GM12801 (cell line): ENCODE data around the gene CWC22.

ENCODE experiments used
- TF ChIP-seq, protein P1 (sequence below): IDR thresholded peaks from one replicate; pipeline ENCODE4 v1.5.1; 2011; ENCODE audit warnings: control low read depth; ENCODE audit not compliant: insufficient read length; ENCODE audit errors: extremely low read depth

The CWC22 gene

DNA sequence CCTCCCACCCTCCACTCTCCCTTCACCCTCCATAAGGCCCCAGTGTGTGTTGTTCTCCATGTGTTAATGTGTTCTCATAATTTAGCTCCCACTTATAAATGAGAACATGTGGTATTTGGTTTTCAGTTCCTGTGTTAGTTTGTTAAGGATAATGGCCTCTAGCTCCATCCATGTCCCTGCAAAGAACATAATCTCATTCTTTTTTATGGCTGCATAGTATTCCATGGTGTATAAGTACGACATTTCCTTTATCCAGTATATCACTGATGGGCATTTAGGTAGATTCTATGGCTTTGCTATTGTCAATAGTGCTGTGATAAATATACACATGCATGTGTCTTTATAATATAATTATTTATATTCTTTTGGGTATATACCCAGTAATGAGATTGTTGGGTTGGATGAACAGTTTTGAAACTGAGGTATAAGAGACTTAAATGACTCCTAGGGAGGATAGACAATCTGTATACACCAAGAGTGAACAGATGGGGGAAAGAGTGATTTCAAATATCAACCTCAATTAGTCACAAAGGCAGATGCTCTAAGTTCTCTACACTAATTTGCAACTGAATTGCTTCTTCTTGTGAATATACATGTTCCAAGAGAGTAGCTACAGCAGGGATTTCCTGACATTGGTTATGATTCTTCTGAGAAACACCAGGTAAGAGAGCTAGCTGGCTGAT is 23.7 kb downstream of the CWC22 start:
- TF ChIP-seq, protein P1, sequence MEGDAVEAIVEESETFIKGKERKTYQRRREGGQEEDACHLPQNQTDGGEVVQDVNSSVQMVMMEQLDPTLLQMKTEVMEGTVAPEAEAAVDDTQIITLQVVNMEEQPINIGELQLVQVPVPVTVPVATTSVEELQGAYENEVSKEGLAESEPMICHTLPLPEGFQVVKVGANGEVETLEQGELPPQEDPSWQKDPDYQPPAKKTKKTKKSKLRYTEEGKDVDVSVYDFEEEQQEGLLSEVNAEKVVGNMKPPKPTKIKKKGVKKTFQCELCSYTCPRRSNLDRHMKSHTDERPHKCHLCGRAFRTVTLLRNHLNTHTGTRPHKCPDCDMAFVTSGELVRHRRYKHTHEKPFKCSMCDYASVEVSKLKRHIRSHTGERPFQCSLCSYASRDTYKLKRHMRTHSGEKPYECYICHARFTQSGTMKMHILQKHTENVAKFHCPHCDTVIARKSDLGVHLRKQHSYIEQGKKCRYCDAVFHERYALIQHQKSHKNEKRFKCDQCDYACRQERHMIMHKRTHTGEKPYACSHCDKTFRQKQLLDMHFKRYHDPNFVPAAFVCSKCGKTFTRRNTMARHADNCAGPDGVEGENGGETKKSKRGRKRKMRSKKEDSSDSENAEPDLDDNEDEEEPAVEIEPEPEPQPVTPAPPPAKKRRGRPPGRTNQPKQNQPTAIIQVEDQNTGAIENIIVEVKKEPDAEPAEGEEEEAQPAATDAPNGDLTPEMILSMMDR, result no peak

DNA sequence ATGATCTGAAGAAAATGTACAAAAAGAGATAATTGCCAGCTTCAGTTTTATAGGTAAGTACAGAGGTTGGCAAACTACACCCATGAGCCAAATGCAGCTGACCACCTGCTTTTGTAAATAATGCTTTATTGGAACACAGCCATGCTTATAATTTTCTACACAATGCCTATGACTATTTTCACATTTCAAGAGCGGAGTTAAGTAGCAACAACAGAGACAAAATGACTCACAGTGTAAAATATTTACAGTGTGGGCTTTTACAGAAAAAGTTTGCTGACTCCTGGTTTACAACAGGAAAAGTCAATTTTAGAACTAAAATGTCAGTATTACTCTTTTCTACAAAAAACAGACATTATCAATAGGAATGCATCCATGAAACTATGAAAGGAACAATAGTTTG is 26.0 kb downstream of the CWC22 start:
- TF ChIP-seq, protein P1, result no peak

DNA sequence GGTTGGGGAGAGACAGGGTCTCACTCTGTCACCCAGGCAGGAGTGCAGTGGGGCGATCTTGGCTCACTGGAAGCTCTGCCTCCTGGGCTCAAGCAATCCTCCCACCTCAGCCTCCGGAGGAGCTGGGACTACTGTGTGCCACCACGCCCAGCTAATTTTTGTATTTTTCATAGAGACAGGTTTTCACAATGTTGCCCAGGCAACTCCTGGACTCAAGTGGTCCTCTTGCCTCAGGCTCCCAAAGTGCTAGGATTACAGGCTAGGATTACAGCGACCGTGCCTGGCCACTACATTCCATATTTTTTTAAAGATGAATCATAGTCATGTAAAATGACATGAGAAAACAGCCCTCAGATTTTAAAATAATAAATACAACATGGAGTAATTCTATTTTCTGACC is 32.3 kb downstream of the CWC22 start:
- TF ChIP-seq, protein P1, result no peak

DNA sequence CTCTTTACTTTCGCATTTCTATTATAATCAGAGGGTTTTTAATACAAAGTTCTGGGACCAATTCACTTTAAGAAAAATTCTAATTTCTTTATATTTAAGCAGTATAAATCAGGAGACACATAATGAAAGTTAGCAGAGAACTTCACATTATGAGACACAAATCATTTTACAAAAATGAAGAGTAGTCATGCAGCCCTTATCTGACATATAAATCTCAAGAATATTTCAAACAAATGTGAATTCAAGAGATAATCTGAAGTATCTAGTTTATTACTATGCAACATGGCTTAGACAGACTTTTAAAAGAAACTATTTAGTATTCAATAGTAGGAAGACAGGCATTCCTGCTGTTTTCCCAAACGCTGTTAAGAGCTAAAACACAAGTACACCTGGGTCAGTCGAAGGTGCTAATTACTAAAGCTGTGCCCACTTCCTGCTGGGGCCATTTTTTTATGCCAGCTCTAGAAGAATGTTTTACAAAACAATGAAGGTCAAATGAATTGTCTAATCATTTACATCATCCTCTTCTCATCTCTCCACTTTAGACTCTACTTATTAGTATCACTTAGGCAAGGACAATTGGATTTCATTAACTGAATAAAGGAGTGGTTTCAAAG is 40.2 kb downstream of the CWC22 start:
- TF ChIP-seq, protein P1, result no peak

DNA sequence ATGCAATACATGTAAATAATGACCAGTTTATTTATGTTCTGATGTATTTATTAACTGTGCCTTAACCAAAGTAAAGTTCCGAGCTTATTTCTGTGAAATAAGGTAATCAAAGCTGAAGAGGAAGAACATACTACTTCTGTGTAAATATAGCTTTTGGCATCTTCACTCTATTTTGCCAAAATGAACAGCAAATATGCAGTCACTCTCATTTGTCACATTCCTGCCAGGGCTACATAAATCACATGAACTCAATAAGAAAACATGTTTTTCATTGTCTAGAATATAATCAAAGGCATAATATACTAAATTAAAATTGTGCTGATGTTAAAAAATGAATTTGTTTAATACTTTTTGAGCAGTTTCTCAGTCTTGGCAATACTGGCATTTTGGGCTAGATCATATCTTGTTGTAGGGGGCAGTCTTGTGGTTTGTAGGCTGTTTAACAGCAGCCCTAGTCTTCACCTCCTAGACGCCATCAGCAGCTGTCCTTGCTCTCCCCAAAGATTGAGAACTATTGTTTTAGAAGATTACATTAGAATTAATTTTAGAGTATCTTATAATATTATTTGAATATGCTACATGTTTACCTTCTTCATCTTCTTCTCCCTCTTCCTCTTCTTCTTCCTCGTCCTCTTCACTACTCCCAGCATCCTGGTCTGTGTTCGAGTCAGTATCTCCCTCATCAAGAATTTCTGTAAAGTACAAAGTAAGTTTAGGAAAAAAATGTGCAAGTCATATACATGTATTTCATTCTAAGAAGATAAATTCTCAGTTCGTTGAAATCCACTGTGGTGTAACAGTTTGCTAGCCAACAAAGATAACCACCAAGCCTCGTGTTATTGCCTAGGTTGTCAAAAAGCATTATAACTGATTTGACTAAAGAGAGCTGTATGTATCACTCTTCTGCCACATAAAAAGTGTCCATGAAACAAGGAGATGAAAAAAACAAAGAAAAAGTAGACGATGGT is 41.5 kb downstream of the CWC22 start:
- TF ChIP-seq, protein P1, result no peak

DNA sequence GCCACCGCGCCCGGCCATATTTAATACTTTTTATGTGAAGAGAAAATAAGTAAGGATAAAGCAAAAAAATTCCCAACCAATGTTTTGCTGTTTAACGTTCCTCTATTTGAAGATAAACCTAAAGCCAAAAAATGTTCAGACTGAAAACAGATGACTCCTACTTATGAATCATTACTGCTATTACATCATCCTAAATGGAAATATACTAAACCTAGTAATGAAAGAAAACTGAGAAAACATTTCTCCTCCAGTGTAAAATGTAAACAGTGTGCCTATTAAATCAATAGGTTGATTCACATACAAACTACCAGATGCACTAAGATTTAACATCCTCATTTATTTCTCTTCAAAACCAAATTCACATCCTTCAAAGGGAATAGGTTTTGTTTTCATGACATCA is 43.5 kb downstream of the CWC22 start:
- TF ChIP-seq, protein P1, result no peak

DNA sequence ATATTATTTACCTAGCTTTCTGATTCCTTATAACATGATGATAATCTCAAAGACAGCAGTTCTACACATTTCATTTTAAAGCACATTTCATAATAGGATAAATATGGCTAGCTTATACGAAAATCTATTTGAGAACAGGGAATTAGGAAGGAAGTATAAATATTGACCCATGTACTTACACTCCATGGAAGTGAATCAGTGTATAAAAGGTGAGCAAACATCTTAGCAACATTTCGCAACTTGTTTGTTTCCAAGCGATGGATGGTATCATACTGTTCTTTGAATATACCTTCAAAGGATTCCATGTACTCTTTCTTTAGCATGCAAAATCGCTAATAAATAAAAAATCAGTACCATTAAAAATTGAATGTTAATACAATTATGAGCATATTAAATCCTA is 53.1 kb downstream of the CWC22 start:
- TF ChIP-seq, protein P1, result no peak
